Kidney epithelial cell (primary cell): ENCODE measurements around the gene G6PD. TPM values are rescaled to one million over a fixed set of nuclear protein-coding genes. Genes with fewer than 3 reads are reported as not detected.
A peak's percentile ranks its signal among the peaks of the same experiment; 100 is the strongest.

ENCODE experiments used
- DNase-seq: peaks from one replicate; pipeline ENCODE4 v3.0.0-alpha.2; 2010; ENCODE audit warnings: low read depth
- H3K27me3 ChIP-seq: 2 replicates; pipeline ENCODE4 v1.6.0; 2011; ENCODE audit warnings: low read length; ENCODE audit not compliant: control insufficient read depth, insufficient read depth
- H3K36me3 ChIP-seq: 2 replicates; pipeline ENCODE4 v1.5.1; 2011; ENCODE audit warnings: low read length; ENCODE audit not compliant: control insufficient read depth, insufficient read depth
- H3K4me3 ChIP-seq: 2 replicates; pipeline ENCODE4 v1.5.1; 2011; ENCODE audit warnings: low read depth, mild to moderate bottlenecking, control low read depth, low read length
- CTCF ChIP-seq: IDR thresholded peaks from 2 replicates; pipeline ENCODE4 v1.5.1; 2011; ENCODE audit warnings: mild to moderate bottlenecking, moderate library complexity, low read length, control low read depth, inconsistent platforms; ENCODE audit not compliant: insufficient read depth, poor library complexity, severe bottlenecking
- total RNA-seq: library from RNA; depleted of rRNA; stranded (reverse); fragments of >200 nt; gene quantifications from 2 replicates; pipeline ENCODE4 v1.2.3, GENCODE V29; 2015

Gene G6PD
- total RNA-seq, 1 donor from 2014 or later, result 39.2 TPM

GRCh38 chrX:154495472-154495922 is 51.1 kb downstream of the G6PD start:
- DNase-seq, result no peak
- Histone ChIP-seq H3K27me3 (no peaks in the 10 kb centered on the region), H3K4me3 (no peak overlapping the region), H3K36me3 (no peaks in the 10 kb centered on the region)
- TF ChIP-seq CTCF, result no peak

- no peak for DNase-seq
- no peaks in the 10 kb centered on the region for H3K27me3 ChIP-seq
- H3K36me3 ChIP-seq, result no peaks in the 10 kb centered on the region
- H3K4me3 ChIP-seq, result no peak overlapping the region
- no peak for TF ChIP-seq CTCF
Observed at GRCh38 chrX:154494715-154495114, 51.9 kb downstream of the G6PD start.

- peak; percentile 61 for DNase-seq
- Histone ChIP-seq H3K4me3 (peak within 1 kb of the TSS; percentile 59), H3K27me3 (no peaks in the 10 kb centered on the region), H3K36me3 (no peaks in the 10 kb centered on the region)
- no peak for TF ChIP-seq CTCF
Observed at GRCh38 chrX:154490414-154491083, 56.1 kb downstream of the G6PD start, which contains the start of gene SLC10A3. Gene SLC10A3 (minus strand): TSS chrX:154490629. CDS start chrX:154488940, 1,689 bp downstream.

- H3K27me3 ChIP-seq, result no peaks in the 10 kb centered on the region
- peak overlapping the region; percentile 59 for H3K4me3 ChIP-seq
- TF ChIP-seq CTCF, result no peak
- H3K36me3 ChIP-seq, result no peaks in the 10 kb centered on the region
- DNase-seq, result no peak
Observed at GRCh38 chrX:154490021-154490413, 56.6 kb downstream of the G6PD start.

- no peak for TF ChIP-seq CTCF
- no peaks in the 10 kb centered on the region for H3K27me3 ChIP-seq
- no peaks in the 10 kb centered on the region for H3K36me3 ChIP-seq
Observed at GRCh38 chrX:154489182-154489581, 57.5 kb downstream of the G6PD start.

More at GRCh38 chrX:154489182-154489581, 57.5 kb downstream of the G6PD start:
- H3K4me3 ChIP-seq, result no peak overlapping the region
- no peak for DNase-seq
